Omental fat pad (tissue), 4 donors: ENCODE measurements around the gene AKT1. TPM values are rescaled to one million over a fixed set of nuclear protein-coding genes. Genes with fewer than 3 reads are reported as not detected.
A peak's percentile ranks its signal among the peaks of the same experiment; 100 is the strongest.
"Not testable (repeated sequence)": the region's sequence is repeated elsewhere in the genome, so short reads cannot be mapped to it uniquely, and the experiment has no call there.

Source experiments
- ATAC-seq: fragments of 150-250 bp; one replicate; pipeline ENCODE4 v1.9.1; 2016; ENCODE audit warnings: mild to moderate bottlenecking, moderate library complexity; ENCODE audit not compliant: low FRiP score
- DNase-seq: peaks from one replicate; pipeline ENCODE4 v3.0.0-alpha.2; 2019; ENCODE audit warnings: low spot score
- CTCF ChIP-seq, 3 donors: fragments of 450-650 bp; IDR thresholded peaks; one replicate each; pipeline ENCODE4 v1.5.1; 2016 to 2017; ENCODE audit warnings: antibody characterized with exemption in 3 of 3, mild to moderate bottlenecking in 3 of 3, moderate library complexity in 2 of 3
- total RNA-seq, 4 donors: library from RNA; depleted of rRNA; stranded (reverse); fragments of >200 nt; gene quantifications; one replicate each; pipeline ENCODE4 v1.1.0, GENCODE V29; 2016

The AKT1 gene
- total RNA-seq: 100 to 1,000 TPM; 104 to 121 (median 107) TPM

- ATAC-seq (peak; percentile 43), DNase-seq (no peak)
- TF ChIP-seq CTCF (IDR thresholded peaks at IDR 0.05): no peak
Observed at GRCh38 chr14:104794993-104795780, at the start of gene AKT1. TSS of gene AKT1 (minus strand) at chr14:104795748. CDS start at chr14:104792643, 3,105 bp downstream.

- DNase-seq (no peak), ATAC-seq (no peak)
- no peak for TF ChIP-seq CTCF (IDR thresholded peaks at IDR 0.05)
Observed at GRCh38 chr14:104845033-104845666, 49.6 kb upstream of the AKT1 start.

GRCh38 chr14:104844306-104845032 is 48.9 kb upstream of the AKT1 start:
- ATAC-seq (no peak), DNase-seq (no peak)
- no peak for TF ChIP-seq CTCF (IDR thresholded peaks at IDR 0.05)

GRCh38 chr14:104843442-104844305 is 48.1 kb upstream of the AKT1 start:
- DNase-seq (no peak), ATAC-seq (peak; percentile 58)
- TF ChIP-seq CTCF (IDR thresholded peaks at IDR 0.05): no peak

GRCh38 chr14:104843006-104843405 is 47.5 kb upstream of the AKT1 start:
- ATAC-seq: no peak
- no peak for DNase-seq
- no peak for TF ChIP-seq CTCF (IDR thresholded peaks at IDR 0.05)

- TF ChIP-seq CTCF (IDR thresholded peaks at IDR 0.05): no peak
- ATAC-seq (no peak), DNase-seq (no peak)
Observed at GRCh38 chr14:104841730-104842129, 46.2 kb upstream of the AKT1 start.

GRCh38 chr14:104836171-104836935 is 40.8 kb upstream of the AKT1 start:
- not testable (repeated sequence) for DNase-seq, ATAC-seq
